Thoracic aorta (tissue), 2 donors: ENCODE results near the gene GNB1L. TPM values are rescaled to one million over a fixed set of nuclear protein-coding genes. Genes with fewer than 3 reads are reported as not detected.
"Not testable (repeated sequence)": the region's sequence is repeated elsewhere in the genome, so short reads cannot be mapped to it uniquely, and the experiment has no call there.

Source experiments
- ATAC-seq: fragments of 150-250 bp; one replicate; pipeline ENCODE4 v1.8.0; 2017; ENCODE audit warnings: low read depth; ENCODE audit not compliant: insufficient number of reproducible peaks, low FRiP score
- DNase-seq: peaks from one replicate; pipeline ENCODE4 v3.0.0-alpha.2; 2020; ENCODE audit warnings: low spot score
- H3K27ac ChIP-seq, 2 donors: fragments of 200-600 bp; sonication (generic); 1 replicate in 1 of 2; 2 replicates in 1 of 2; pipeline ENCODE4 v1.5.1; 2016; ENCODE audit warnings: mild to moderate bottlenecking in 2 of 2, moderate library complexity in 2 of 2
- H3K27me3 ChIP-seq: fragments of 200-600 bp; sonication (generic); replicated peaks from 2 replicates; pipeline ENCODE4 v1.6.0; 2016; ENCODE audit warnings: mild to moderate bottlenecking; ENCODE audit not compliant: insufficient read depth
- H3K36me3 ChIP-seq: fragments of 200-600 bp; sonication (generic); one replicate; pipeline ENCODE4 v1.5.1; 2016
- H3K4me1 ChIP-seq, 2 donors: fragments of 200-600 bp; sonication (generic); 1 replicate in 1 of 2; 2 replicates in 1 of 2; pipeline versions ENCODE4 v1.5.1 to v1.6.0; 2016; ENCODE audit warnings: low read depth in 2 of 2, mild to moderate bottlenecking in 1 of 2; ENCODE audit not compliant: control insufficient read depth in 1 of 2
- H3K4me3 ChIP-seq: fragments of 200-600 bp; sonication (generic); 2 replicates; pipeline ENCODE4 v1.5.1; 2016; ENCODE audit warnings: mild to moderate bottlenecking
- H3K9me3 ChIP-seq: fragments of 200-600 bp; sonication (generic); 2 replicates; pipeline ENCODE4 v1.5.1; 2016
- CTCF ChIP-seq: fragments of 200-600 bp; sonication (generic); IDR thresholded peaks from one replicate; pipeline ENCODE4 v1.5.1; 2019; ENCODE audit warnings: antibody characterized with exemption
- total RNA-seq, 2 donors: library from RNA; depleted of rRNA; stranded (reverse); fragments of >200 nt; gene quantifications; one replicate each; pipeline versions ENCODE4 v1.1.0 to v1.2.3, GENCODE V29; 2016

The GNB1L gene
- total RNA-seq, 2 donors from 2014 or later = 2.3 to 7.7 TPM

GRCh38 chr22:19884161-19884953 is 29.7 kb upstream of the GNB1L start:
- Histone ChIP-seq H3K27me3 (no peaks in the 10 kb centered on the region), H3K36me3 (peaks cover 9% of the 10 kb centered on the region), H3K9me3 (no peaks in the 10 kb centered on the region), H3K4me3 (no peak overlapping the region), H3K27ac (no peak overlapping the region), H3K4me1 (peaks cover 0 to 20% of the 10 kb centered on the region in 2 donors)
- no peak for ATAC-seq
- no peak for TF ChIP-seq CTCF
- no peak for DNase-seq

- not testable (repeated sequence) for H3K27me3 ChIP-seq, H3K36me3 ChIP-seq, H3K27ac ChIP-seq, H3K4me3 ChIP-seq, DNase-seq, ATAC-seq, H3K9me3 ChIP-seq
- H3K4me1 ChIP-seq = peaks cover 0 to 20% of the 10 kb centered on the region in 2 donors
These were observed 28.8 kb upstream of the GNB1L start for GRCh38 chr22:19883446-19883845.

- Histone ChIP-seq H3K9me3 (no peaks in the 10 kb centered on the region), H3K4me3 (no peak overlapping the region), H3K27me3 (no peaks in the 10 kb centered on the region), H3K27ac (no peak overlapping the region), H3K4me1 (peaks cover 0 to 20% of the 10 kb centered on the region in 2 donors), H3K36me3 (peaks cover 9% of the 10 kb centered on the region)
- peak; percentile 0 for DNase-seq
- no peak for TF ChIP-seq CTCF
- no peak for ATAC-seq
These were observed 28.0 kb upstream of the GNB1L start for GRCh38 chr22:19882446-19883381.

- H3K4me3 ChIP-seq = peak overlapping the region; percentile 18
- no peaks in the 10 kb centered on the region for H3K27me3 ChIP-seq
- H3K4me1 ChIP-seq = peaks cover 5 to 30% of the 10 kb centered on the region in 2 donors
- H3K36me3 ChIP-seq = peaks cover 9% of the 10 kb centered on the region
- DNase-seq (no peak), ATAC-seq (no peak)
- no peak for TF ChIP-seq CTCF
- H3K27ac ChIP-seq = no peak overlapping the region
- H3K9me3 ChIP-seq = no peaks in the 10 kb centered on the region
These were observed 26.3 kb upstream of the GNB1L start for GRCh38 chr22:19880786-19881569.

GRCh38 chr22:19879992-19880785 is 25.5 kb upstream of the GNB1L start:
- Histone ChIP-seq H3K4me1 (peaks cover 9 to 38% of the 10 kb centered on the region in 2 donors), H3K36me3 (peaks cover 9% of the 10 kb centered on the region), H3K27me3 (no peaks in the 10 kb centered on the region), H3K4me3 (no peak overlapping the region), H3K9me3 (no peaks in the 10 kb centered on the region), H3K27ac (no peak overlapping the region)
- DNase-seq (no peak), ATAC-seq (no peak)
- TF ChIP-seq CTCF = no peak
